Stimulated activated CD4-positive, alpha-beta T cell treated with anti-CD3 and anti-CD28 coated beads, Interleukin-12 subunit alpha, Interleukin-12 subunit beta, amount 100 ng/mL, for 24 hours (primary cell): ENCODE results near the gene TBCD.

ENCODE experiments used
- DNase-seq, 2 experiments: peaks; one replicate each; pipeline ENCODE4 v3.0.0-alpha.2; 2020; ENCODE audit warnings: low read depth in 2 of 2

Gene TBCD

DNA sequence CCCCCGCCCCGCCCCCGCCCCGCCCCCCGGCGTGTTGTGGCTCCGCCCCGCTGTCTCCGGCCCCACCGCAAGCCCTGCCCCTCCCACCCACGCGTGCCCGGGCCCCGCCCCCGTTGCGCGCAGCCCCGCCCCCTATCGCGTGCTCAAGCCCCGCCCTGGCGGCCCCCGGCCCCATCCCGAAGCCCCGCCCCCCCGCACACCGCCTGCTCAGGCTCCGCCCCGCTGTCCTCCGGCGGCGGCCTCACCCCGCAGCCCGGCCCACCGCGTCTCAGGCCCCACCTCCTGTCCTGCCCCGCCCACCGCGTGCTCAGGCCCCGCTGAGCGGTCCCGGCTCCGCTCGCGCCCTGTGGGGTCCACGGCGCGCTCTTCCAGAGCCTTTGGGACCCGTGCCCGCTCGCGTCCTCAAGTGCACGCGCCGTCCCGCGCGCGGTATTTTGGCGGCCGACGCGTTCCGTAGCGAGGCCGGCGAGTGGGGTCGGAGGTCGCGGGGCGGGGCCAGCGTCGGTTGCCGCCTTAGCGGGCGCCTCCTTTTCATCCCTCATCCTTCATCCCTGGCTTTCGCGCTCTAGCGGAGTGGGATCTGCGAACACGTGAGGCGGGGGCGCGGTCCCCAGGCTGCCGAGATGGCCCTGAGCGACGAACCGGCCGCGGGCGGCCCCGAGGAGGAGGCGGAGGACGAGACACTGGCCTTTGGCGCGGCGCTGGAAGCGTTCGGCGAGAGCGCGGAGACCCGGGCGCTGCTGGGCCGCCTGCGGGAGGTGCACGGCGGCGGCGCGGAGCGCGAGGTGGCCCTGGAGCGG lies at the start of gene TBCD:
Gene TBCD (plus strand): TSS at position 495 of the 800 bp plus-strand sequence. CDS start 129 bp downstream, at position 624.
- peak; percentile 72 to 81 for DNase-seq

DNA sequence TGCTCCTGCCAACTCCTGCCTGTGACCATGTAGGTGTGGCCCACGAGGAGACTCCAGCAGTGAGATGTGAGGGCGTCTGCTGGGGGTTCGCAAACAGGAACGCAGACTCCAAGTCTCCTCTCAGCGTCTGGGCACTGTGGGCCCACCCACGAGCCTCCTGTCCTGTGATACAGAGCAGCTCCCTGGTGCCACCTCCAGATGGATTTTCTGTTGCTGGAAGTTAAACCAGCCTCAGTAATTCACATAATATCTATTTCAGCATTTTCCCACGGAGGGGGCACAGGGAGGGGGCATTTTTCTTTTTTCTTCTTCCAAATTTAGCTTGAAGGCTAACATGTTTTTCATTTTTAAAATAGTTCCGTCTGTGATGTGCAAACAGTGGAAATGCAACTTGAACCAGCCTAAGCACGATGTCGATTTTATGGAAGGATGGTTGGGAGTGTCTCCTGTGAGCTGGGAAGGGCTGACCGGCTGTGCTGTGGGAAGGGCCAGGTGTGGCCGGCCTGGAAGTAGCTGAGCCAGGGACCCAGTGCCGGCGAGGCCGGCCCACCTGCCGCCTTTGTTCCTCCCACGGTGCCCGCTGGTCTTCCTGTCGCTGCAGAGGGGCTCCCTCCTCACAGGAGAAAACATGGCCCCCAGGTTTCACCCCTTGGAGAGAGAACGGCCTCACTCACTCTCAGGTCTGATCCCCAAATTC lies 49.5 kb upstream of the TBCD start:
- DNase-seq: no peak

DNA sequence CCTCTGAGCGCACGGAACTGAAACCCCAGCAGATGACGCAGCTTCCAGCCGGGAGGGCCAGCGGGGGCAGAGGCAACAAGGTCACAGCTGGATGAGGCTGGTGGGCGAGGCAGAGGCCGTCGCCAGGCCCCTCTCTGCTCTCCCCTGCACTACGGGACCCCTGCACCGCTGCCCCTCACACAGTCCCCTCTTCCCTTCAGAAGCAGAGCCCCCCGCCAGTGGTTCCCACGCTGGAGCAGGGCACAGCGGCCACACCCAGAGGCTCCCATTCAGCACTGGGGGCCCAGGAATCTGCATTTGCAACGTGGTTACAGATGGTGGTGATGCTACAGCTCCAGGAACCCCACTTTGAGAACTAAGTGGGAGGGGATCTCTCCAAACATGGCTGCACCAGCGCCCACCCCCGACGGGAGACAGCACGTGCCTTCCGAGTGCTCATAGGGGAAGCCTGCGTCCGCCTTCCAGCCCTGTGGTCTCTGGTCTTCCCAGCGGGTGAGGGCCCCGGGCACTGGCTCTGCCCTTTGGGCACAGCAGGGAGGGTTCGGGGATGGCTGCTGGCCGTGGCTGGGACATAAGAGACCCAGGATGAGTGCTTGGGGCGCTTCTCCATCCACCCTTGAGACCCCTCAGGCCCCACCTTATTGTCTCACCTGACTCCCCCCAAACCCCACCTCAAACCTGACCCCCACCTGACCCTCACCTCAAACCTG lies 48.7 kb upstream of the TBCD start:
- no peak for DNase-seq

DNA sequence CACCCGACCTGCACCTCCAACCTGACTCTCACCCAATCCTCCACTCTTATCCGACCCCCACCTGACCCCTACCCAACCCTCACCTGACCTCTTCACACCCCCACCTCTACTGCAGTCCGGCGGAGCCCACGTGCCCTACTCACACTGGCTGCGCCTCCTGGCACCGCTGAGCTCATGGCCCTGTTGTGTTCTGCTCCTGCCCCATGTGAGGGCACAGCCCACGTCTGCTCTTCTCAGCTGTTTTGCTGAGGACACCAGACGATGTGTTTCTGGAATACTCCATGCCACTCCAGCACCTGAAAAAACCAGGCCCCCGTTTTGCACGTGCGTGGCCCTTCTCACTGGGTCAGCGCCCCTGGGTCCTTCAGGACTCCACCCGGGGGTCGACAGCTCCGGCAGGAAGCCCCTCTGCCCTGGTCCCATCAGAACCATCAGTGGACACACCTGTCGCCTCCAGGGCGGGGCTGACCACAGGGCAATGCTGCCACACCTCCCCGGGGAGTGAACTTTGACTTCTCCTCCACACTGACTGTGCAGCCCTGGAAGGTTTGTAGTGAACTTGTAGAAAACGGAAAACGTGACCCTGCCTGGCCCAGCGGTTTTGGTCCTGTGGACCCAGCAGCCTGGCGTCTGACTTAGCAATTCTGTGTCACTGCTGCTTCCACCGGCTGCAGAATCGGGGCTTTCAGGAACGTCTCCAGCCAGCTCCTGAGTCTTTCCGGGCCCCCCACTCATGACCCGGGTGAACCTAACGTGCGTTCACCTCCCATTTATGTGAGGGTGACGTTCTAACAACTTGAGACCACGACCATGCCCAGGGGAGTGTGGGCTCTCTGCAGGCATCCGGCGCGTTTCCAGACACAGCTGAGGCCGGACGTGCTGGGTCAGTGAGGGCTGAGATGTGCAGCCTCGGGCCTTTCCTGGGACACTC lies 47.7 kb upstream of the TBCD start:
- DNase-seq: no peak

DNA sequence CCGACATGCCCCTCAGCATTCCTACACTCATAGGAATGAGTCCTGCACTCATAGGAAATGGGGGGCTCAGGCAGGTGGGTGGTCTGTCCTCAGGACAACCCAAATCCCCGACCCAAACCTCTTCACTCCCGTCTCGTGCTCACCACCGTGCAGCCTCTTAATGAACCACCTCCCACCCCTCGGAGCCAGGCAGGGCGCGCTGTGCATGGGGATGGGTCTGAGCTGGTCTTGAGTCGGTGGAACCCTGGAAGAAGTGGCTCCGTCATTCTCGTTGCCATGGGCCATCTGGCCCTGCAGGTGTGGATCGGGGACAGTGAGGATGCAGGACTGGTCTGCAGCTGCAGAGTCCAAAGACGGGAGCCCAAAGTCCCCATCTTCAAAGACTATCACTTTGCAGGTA lies 47.0 kb upstream of the TBCD start:
- DNase-seq: no peak

DNA sequence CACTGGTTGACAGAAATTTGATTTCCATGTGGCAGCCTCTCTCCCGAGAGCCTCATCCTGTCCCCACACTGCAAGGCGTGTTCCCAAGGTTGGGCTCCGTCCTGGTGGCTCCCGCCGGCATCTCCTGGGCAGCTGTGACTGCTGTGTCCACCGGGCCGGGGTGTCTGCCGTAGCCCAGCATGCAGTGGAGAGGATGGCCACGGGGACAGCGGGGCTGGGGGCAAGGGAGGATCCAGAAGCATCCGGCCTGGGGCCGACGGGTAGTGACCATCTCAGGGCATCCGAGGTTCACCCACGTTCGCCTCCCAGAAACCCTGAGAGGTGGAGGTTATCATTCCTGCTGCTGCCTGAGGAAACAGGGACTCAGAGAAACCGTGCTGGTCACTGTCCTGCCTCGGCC lies 46.1 kb upstream of the TBCD start:
- no peak for DNase-seq

DNA sequence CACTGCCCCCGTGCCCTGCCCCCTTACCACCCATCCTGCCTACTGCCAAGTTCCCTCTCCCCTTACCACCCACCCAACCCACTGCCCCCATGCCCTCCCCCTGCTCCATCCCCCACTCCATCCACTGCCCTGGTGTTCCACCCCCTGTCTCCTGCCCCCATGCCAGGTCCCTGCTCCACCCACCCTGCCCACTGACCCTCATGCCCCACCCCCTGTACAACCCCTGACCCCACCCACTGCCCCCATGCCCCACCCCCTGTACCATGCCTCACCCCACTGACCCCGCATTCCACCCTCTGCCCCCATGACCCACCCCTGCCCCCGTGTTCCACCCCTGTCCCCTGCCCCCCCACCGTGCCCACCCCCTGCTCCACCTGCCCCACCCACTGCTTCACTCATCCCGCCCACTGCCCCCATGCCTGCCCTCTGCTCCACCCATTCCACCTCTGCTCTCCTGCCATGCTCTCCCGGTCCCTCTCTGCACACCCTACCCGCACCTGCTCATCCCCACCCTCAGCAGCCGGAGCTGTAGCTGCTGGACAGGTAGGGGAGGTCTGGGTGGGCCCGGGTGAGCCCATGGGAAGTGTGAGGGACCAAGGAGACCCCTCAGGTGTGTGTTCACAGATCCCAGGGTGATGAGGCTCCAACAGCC lies 42.7 kb upstream of the TBCD start:
- DNase-seq: no peak

DNA sequence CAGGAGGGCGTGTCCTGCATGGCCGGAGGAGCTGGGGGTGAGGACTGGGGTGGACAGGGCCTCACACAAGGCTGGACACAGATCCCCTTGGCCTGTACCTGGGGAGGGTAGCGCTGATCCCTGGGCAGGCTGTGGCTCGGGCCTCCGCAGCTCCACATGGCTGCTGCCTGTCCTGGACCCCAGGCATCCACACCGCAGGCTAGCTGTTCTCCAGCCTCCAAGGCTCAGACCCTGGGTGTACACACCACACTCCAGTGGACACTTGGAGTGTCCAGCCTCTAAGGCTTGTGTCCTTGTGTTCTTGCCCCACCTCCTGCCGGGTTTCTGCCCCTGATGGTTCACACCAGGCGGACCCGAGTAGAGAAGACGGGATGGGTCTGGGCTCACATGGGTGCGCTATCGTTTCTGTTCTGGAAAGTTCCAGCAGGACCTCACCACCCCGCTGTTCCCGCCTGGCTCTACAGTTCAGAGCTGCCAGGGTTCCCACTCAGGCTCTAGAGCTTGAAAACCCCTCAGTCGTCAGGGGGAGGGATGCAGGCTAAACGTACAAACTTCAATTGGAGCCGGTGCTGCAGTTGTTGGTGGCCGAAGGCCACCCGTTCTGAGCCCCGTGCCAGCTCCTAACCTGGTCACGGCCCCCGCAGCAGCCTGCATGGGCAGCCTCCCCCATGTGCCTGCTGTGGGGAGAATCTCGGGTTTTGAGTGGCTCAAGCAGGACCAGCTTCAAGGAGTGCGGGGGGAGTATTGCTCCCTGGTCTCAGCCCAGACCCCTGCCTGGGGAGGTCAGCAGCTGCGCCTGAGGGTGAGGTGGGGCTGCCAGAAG lies 42.0 kb upstream of the TBCD start:
- no peak for DNase-seq

DNA sequence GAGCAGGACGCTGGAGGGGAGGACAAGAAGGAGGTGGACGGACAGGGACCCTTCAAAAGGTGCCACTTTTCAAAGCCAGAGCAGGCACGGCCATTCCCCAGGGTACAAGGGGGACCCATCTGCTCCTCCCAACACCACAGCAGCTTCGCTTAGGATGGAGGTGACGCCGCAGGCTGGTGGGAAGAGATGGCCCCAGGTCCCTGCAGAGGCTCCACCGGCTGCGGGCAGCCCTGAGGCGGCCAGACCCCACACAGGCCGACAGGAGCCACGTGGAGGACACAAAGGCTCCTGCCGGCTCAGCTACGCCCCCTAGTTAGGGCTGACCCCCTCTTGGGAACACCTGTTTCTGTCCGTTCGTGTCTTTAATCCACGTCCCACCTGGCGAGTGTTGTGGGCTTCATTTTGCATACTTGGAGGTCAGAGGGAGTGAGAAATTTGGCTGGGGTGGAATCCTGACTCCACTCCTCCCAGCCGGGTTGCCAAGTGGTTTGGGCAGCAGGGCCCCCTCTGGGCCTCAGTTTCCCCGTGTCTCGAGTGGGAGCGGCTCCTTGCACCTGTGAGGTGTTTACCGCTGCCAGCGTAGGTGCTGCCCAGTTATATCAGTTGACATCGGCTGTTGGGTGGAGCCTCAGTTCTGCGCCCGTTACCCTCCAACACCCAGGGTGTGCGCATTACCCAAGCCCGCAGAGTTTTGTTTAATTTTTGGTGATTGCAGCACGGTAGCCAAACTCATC lies 41.2 kb upstream of the TBCD start:
- DNase-seq: no peak

DNA sequence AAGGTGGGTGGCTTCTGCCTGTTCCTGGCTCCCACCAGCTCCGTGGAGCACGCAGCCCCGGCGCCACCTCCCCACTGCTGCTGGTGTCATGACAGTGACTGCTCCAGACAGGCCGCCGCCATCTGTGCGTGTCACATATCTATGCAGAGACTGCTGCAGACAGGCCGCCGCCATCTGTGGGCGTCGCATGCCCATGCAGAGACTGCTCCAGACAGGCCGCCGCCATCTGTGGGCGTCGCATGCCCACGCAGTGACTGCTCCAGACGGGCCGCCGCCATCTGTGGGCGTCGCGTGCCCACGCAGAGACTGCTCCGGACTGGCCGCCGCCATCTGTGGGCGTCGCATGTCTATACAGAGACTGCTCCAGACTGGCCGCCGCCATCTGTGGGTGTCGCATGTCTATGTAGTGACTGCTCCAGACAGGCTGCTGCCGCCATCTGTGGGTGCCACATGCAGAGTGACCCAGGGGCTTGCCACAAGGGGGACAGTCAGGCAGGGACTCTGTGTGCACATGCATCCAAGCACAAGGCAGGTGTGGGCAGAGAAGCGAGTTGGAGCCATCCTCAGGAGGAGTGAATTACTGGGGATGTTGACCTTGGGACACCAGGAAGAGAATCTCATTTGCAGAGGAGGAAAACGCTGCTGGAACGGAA lies 38.7 kb upstream of the TBCD start:
- DNase-seq: no peak

DNA sequence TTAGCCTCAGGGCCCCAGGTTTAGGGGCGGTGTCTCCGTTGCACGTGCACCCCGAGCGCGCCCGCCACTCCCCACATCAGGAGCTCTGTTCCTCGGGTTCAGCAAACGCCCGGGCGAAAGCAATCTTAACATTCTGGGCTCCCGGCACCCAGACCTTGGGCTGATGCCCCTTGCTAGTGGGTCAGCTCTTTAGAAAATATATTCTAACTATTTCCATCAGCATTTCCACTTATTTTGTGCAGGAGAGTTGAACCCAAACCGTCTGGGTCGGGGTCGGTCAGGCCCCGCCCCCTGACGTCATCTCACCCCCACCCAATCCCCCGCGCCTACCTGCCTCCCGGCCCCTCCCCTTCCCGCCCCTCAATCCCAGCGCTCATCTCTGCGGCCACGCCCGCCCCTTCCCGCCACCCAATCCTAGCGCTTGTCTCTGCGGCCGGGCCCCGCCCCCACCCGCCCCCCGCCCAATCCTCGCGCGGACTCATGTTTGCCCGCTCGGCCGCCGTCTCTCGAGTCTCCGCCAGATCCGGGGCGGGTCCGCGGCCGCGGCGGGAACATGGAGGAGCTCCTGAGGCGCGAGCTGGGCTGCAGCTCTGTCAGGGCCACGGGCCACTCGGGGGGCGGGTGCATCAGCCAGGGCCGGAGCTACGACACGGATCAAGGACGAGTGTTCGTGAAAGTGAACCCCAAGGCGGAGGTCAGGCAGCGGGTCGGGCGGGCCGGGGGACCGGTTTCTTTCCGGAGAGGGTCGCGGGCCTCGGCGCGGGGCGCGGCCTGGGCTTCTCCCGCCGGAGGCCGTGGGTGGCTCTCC lies 35.5 kb upstream of the TBCD start, which contains the start of gene FN3KRP:
Gene FN3KRP (plus strand): TSS at position 504 of the 808 bp plus-strand sequence. CDS start 50 bp downstream, at position 554.
- peak; percentile 89 to 95 for DNase-seq

DNA sequence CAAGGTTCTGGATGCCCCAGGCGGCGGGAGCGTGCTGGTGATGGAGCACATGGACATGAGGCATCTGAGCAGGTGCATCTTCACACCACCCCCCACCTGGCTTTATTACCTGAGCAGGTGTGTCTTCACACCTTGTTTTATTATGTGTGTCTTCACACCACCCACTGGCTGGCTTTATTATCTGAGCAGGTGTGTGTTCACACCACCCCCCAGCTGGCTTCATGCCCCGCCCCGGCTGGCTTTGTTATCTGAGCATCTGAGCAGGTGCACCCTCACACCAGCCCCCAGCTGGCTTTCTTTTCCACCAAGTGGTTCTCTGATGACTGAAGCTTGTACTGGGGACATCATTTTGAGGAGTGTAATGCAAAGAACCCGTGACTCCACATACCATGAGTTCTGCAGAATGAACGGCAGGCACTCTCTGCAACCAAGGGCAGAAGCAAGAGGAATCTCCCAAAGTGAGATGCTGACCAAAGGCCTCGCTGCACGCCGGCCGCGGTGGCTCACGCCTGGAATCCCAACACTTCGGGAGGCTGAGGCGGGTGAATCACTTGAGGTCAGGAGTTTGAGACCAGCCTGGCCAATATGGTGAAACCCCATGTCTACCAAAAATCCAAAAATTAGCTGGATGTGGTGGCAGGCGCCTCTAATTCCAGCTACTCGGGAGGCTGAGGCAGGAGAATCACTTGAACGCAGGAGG lies 32.7 kb upstream of the TBCD start:
- no peak for DNase-seq

DNA sequence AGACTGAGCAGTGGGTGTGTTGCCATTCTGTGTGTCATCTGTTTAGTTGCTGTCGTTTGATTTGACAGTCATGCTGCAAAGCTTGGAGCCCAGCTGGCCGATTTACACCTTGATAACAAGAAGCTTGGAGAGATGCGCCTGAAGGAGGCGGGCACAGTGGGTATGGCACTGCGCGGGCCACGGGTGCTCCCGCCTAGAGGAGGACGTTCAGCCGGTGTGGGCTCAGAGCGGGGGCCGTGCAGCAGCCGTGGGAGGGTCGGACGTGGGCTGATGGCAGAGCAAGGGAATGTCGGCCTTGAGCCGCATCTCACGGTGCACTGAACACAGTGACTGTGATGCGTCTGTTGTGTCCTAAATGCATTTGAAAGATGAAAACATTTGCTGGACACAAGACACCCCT lies 31.7 kb upstream of the TBCD start:
- DNase-seq: no peak

DNA sequence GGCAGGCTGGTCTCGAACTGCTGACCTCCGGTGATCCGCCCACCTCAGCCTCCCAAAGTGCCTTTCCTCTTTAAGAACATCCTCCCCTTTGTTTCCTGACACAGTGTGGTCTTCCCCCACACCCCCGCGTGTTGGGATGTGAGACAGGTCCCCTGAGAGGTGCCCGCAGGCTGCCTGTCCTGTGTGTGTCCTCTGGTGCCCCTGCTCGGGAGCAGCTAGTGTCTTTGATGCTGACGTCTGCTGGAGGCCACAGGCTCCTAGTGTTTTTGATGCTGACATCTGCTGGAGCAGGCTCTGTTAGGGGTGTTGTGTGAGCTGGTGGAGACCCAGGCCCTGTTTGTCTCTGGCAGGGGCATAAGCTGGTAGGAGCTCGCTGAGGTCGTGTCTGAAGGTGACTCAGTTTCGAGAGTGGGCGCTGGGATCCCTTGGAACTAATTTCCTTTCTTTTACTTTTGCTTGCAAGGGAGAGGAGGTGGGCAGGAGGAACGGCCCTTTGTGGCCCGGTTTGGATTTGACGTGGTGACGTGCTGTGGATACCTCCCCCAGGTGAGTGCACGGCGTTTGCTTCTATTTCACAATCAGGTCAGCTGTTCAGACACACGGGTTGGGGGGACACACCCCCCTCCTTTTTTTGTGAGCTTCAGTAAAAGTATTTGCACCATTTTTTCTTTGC lies 29.4 kb upstream of the TBCD start:
- no peak for DNase-seq

DNA sequence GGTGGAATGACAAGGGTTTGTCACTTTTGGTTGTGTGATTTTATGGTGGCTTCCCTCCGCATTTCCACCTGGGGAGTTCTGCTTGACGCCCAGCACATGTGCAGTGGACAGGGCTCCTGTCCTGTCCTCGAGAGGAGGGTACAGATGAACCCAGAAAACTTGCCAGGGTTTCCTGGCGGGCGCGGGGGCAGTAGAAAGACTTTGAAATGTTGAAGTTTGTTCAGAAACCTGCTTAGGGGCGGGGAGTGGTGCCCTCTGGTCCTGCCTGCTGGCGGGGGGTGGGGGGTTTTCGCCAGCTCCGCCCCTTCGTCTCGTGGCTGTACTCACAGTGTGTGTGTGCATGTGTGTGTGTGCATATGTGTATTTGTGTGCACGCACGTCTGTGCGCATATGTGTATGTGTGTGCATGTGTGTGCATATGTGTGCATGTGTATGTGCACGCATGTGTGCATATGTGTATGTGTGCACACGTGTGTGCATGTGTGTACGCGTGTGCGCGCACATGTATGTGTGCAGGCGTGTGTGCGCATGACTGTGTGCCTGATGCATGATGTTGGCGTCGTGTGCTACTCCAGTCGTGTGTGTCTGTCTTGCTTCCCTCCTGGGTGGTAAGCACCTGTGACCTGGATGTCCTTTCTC lies 28.6 kb upstream of the TBCD start:
- DNase-seq: no peak

DNA sequence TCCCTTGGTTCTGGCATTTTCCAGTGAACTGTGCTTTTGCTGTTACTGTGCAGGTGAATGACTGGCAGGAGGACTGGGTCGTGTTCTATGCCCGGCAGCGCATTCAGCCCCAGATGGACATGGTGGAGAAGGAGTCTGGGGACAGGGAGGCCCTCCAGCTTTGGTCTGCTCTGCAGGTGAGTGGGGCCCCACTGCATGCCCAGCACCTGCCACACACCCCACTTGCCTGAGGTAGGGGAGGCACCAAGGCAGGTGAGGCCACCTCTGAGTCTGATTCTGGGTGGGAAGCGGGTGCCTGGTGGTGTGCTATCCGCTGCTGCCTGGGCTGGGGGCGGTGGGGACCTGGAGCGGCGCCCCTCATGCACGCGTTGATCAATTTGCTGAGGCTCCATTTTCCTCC lies 25.4 kb upstream of the TBCD start:
- no peak for DNase-seq
